HG02571 (cell line): ENCODE measurements around the gene ZBTB20.
"Not testable (repeated sequence)": the region's sequence is repeated elsewhere in the genome, so short reads cannot be mapped to it uniquely, and the experiment has no call there.

Source experiments
- ATAC-seq: cut with Tn5 transposase; IDR thresholded peaks from one replicate; pipeline ENCODE4 v1.9.1; 2021; ENCODE audit warnings: mild to moderate bottlenecking, moderate library complexity; ENCODE audit not compliant: unreplicated experiment

ZBTB20 gene

GRCh38 chr3:114847564-114847963 is 299.5 kb downstream of the ZBTB20 start:
- ATAC-seq: no peak

GRCh38 chr3:114846779-114847178 is 300.3 kb downstream of the ZBTB20 start:
- ATAC-seq: no peak

GRCh38 chr3:114846252-114846651 is 300.8 kb downstream of the ZBTB20 start:
- no peak for ATAC-seq

GRCh38 chr3:114841515-114841914 is 305.6 kb downstream of the ZBTB20 start:
- ATAC-seq: no peak

GRCh38 chr3:114839476-114839875 is 307.6 kb downstream of the ZBTB20 start:
- ATAC-seq: no peak

- no peak for ATAC-seq
Observed at GRCh38 chr3:114838025-114838424, 309.1 kb downstream of the ZBTB20 start.

GRCh38 chr3:114834175-114834940 is 312.7 kb downstream of the ZBTB20 start:
- no peak for ATAC-seq

GRCh38 chr3:114831861-114832260 is 315.2 kb downstream of the ZBTB20 start:
- no peak for ATAC-seq

- ATAC-seq: no peak
Observed at GRCh38 chr3:114830652-114831051, 316.4 kb downstream of the ZBTB20 start.

GRCh38 chr3:114829783-114830182 is 317.3 kb downstream of the ZBTB20 start:
- ATAC-seq: no peak

- ATAC-seq: peak; percentile 76
Observed at GRCh38 chr3:114827495-114827894, 319.6 kb downstream of the ZBTB20 start.

- ATAC-seq: no peak
Observed at GRCh38 chr3:114824014-114824413, 323.1 kb downstream of the ZBTB20 start.

- ATAC-seq: no peak
Observed at GRCh38 chr3:114823061-114823460, 324.0 kb downstream of the ZBTB20 start.

- no peak for ATAC-seq
Observed at GRCh38 chr3:114816052-114816451, 331.0 kb downstream of the ZBTB20 start.

GRCh38 chr3:114812541-114813238 is 334.4 kb downstream of the ZBTB20 start:
- not testable (repeated sequence) for ATAC-seq

- ATAC-seq: peak; percentile 99
Observed at GRCh38 chr3:114809668-114810413, 337.2 kb downstream of the ZBTB20 start.

GRCh38 chr3:114804099-114804498 is 343.0 kb downstream of the ZBTB20 start:
- ATAC-seq: no peak

GRCh38 chr3:114803042-114803695 is 343.9 kb downstream of the ZBTB20 start:
- ATAC-seq: no peak

- no peak for ATAC-seq
Observed at GRCh38 chr3:114800272-114801031, 346.6 kb downstream of the ZBTB20 start.

GRCh38 chr3:114799816-114800215 is 347.3 kb downstream of the ZBTB20 start:
- no peak for ATAC-seq
